HG02610 (cell line): ENCODE data around the gene NDUFS6.

Experiments
- ATAC-seq: cut with Tn5 transposase; IDR thresholded peaks from one replicate; pipeline ENCODE4 v1.9.1; 2021; ENCODE audit warnings: mild to moderate bottlenecking, moderate library complexity; ENCODE audit not compliant: unreplicated experiment

NDUFS6 gene

GRCh38 chr5:1765141-1765879, 35.9 kb upstream of the NDUFS6 start:
- ATAC-seq = no peak

GRCh38 chr5:1765880-1766235, 35.3 kb upstream of the NDUFS6 start:
- no peak for ATAC-seq

- no peak for ATAC-seq
Measured at GRCh38 chr5:1767524-1768282, 33.5 kb upstream of the NDUFS6 start.

GRCh38 chr5:1768283-1769000, 32.8 kb upstream of the NDUFS6 start:
- ATAC-seq = no peak

GRCh38 chr5:1769017-1769640, 32.1 kb upstream of the NDUFS6 start:
- no peak for ATAC-seq

DNA sequence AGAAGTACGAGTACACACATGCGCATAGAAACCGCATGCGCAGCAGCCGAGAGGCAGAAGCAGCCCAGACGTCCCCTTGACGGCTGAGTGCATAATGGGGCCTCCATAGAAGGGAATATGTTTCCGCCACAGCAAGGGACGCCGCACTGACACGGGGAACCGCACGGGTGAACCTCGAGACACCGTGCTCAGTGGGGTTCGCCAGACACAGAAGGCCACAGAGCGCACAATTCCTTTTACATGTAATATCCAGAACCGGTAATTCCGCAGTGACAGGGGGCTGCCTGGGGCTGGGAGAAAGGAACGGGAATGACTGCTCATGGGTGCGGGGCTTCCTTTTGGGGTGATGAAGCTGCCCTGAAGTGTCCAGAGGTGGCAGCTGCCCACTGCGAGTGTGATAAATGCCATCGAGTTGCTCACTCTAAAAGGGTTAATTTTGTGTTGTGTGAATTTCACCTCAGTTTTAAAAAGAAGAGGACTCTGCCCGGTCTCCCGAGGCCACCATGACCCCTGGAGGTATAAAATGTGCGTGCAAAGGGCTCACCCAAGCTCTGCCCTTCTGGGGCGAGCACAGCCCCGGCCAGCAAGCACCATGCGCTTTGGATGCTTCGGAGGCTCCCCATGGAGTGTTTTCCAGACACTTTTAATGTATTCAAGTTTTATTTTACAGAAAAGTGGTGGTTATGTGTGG, 31.3 kb upstream of the NDUFS6 start:
- no peak for ATAC-seq

DNA sequence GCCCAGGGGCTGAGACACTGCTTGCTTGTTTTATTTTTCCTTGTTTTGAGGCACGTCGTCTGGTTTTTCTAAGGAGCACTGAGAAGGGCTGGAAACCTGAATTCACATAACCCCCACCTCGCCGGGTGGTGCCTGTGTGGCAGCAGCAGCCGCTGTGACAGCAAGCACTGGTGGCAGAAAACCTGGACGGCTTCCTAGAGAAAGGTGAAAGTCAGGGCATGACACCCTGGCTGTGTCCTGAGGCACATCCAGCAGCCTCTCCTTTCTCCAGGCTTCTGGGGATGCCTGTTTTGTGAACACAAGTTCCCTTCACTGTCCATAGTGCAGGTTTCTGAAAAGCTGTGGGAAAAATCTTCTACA, 30.8 kb upstream of the NDUFS6 start:
- ATAC-seq = no peak

- ATAC-seq = no peak
Measured at GRCh38 chr5:1771149-1772065, 29.8 kb upstream of the NDUFS6 start.

- peak; percentile 51 for ATAC-seq
Measured at GRCh38 chr5:1772634-1773033, 28.6 kb upstream of the NDUFS6 start.

- no peak for ATAC-seq
Measured at GRCh38 chr5:1776831-1777230, 24.4 kb upstream of the NDUFS6 start.

- no peak for ATAC-seq
Measured at GRCh38 chr5:1777281-1778137, 23.7 kb upstream of the NDUFS6 start.

GRCh38 chr5:1778138-1779020, 22.8 kb upstream of the NDUFS6 start:
- ATAC-seq = no peak

DNA sequence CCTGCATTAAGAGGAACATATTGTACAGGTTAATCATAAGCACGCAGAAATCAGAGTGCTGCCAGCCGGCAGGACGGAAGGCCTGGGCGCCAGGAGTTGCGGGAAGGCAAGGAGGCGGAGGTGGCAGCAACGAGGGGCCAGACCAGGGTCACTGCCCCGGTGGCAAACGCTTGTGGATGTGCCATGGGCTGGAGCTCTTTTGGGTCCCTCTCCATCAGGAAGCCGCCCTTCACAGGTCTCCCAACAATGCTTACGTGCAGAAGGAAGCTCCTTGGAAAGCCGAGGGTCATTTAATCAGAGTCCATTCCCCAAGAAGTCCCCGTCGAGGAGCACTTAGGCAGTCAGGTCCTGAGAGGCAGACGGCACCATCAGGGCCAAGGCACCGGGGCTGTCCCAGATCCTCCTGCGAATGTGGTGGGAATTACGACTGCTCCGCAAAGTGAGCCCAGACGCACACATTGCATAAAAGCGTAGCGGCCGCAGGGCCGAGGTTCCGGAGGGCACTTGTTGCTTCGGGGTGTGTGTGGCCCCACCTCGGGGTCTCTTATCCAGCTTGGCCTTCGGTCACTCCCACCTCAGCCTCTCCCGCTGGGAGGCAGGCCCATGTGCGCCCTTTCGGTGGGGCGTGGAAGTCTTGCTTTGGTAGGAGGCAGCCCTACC, 22.1 kb upstream of the NDUFS6 start:
- ATAC-seq = no peak

GRCh38 chr5:1779782-1780613, 21.2 kb upstream of the NDUFS6 start:
- ATAC-seq = no peak

- ATAC-seq = no peak
Measured at GRCh38 chr5:1780614-1780930, 20.6 kb upstream of the NDUFS6 start.

GRCh38 chr5:1781107-1781506, 20.1 kb upstream of the NDUFS6 start:
- no peak for ATAC-seq
